K562 (cell line): ENCODE data around the gene MED15. TPM values are rescaled to one million over a fixed set of nuclear protein-coding genes. Genes with fewer than 3 reads are reported as not detected.

Source experiments
- ATAC-seq: fragments of 200-7000 bp; cut with Tn5 transposase; 3 replicates; pipeline ENCODE4 v1.9.1; 2020; ENCODE audit warnings: moderate library complexity
- BruUV-seq: library from RNA; stranded (reverse); fragments of 400-500 nt; replicated peaks from 2 replicates; lab custom pipeline; 2021; lab: Mats Ljungman, UMichigan
- CTCF ChIA-PET: fragments of 300-600 bp; formaldehyde crosslinking; extraction: SDS; loops from one replicate; lab custom pipeline; 2021; ENCODE audit warnings: low intra/inter-chr PET ratio; lab: Yijun Ruan, JAX
- POLR2A ChIA-PET: fragments of 300-600, 350-650 bp; sonication (Branson Sonifier 250); formaldehyde crosslinking; extraction: SDS; loops from one replicate; lab custom pipeline; 2021; ENCODE audit warnings: antibody characterized with exemption, inconsistent platforms; lab: Yijun Ruan, JAX
- DNase-seq, 4 experiments: peaks; one replicate each; pipeline versions ENCODE4 v3.0.0 to v3.0.0-alpha.2; 2011 to 2018; ENCODE audit warnings: low spot score in 3 of 4, mixed read lengths in 3 of 4; ENCODE audit errors: extremely low read depth in 1 of 4
- FAIRE-seq: peaks from 2 replicates; lab custom pipeline; 2011; peaks lifted over from hg19 to GRCh38; lab: Jason Lieb, UNC
- H2AFZ ChIP-seq: 2 replicates; pipeline ENCODE4 v1.6.0; 2011; ENCODE audit warnings: low read depth, low read length, control low read depth, inconsistent platforms
- H3K27ac ChIP-seq: fragments of 200-600 bp; 3 replicates; pipeline ENCODE4 v1.8.0; 2011; ENCODE audit warnings: low read depth, mild to moderate bottlenecking, control low read depth, inconsistent platforms, low read length, moderate library complexity, mixed read lengths; ENCODE audit errors: extremely low read depth
- H3K27me3 ChIP-seq, 2 experiments: fragments of 300-600 bp in 1 of 2; 2 replicates in 1 of 2; 3 replicates in 1 of 2; pipeline versions ENCODE4 v1.6.0 to v1.8.0; 2011; ENCODE audit warnings: inconsistent platforms in 2 of 2, low read length in 2 of 2, mild to moderate bottlenecking in 1 of 2, mixed read lengths in 1 of 2, moderate library complexity in 1 of 2; ENCODE audit not compliant: control insufficient read depth in 2 of 2, insufficient read depth in 2 of 2
- H3K36me3 ChIP-seq: fragments of 300-600 bp; 3 replicates; pipeline ENCODE4 v1.8.0; 2011; ENCODE audit warnings: mild to moderate bottlenecking, low read length, inconsistent platforms; ENCODE audit not compliant: control insufficient read depth, insufficient read depth
- H3K4me1 ChIP-seq, 2 experiments: fragments of 200-600 bp in 1 of 2; replicated peaks in 1 of 2; 2 replicates in 1 of 2; 3 replicates in 1 of 2; pipeline versions ENCODE4 v1.5.1 to v1.8.0; 2011; ENCODE audit warnings: inconsistent platforms in 2 of 2, low read length in 2 of 2, mild to moderate bottlenecking in 1 of 2, mixed read lengths in 1 of 2, moderate library complexity in 1 of 2; ENCODE audit not compliant: control insufficient read depth in 2 of 2, insufficient read depth in 2 of 2
- H3K4me2 ChIP-seq: 2 replicates; pipeline ENCODE4 v1.6.1; 2011; ENCODE audit warnings: low read length, control low read depth, inconsistent platforms, mixed read lengths; ENCODE audit not compliant: insufficient read depth
- H3K4me3 ChIP-seq: fragments of 200-600 bp; sonication (generic), shearing (Covaris generic); 2 replicates; pipeline ENCODE4 v1.5.1; 2016; ENCODE audit warnings: control low read depth, inconsistent platforms
- H3K79me2 ChIP-seq: fragments of 200-600 bp; 3 replicates; pipeline ENCODE4 v1.8.0; 2011; ENCODE audit warnings: low read length, inconsistent platforms; ENCODE audit not compliant: control insufficient read depth, insufficient read depth
- H3K9ac ChIP-seq, 2 experiments: 2 replicates each; pipeline versions ENCODE4 v1.6.0 to v1.6.1; 2011; ENCODE audit warnings: low read depth in 2 of 2, low read length in 2 of 2, control low read depth in 1 of 2, inconsistent platforms in 1 of 2, mild to moderate bottlenecking in 1 of 2, mixed read lengths in 1 of 2; ENCODE audit not compliant: insufficient read depth in 1 of 2
- H3K9me1 ChIP-seq: one replicate; pipeline ENCODE4 v1.6.0; 2011; ENCODE audit warnings: inconsistent platforms, mild to moderate bottlenecking, low read length, moderate library complexity; ENCODE audit not compliant: control insufficient read depth, insufficient read depth
- H3K9me3 ChIP-seq: replicated peaks from 2 replicates; pipeline ENCODE4 v1.5.1; 2011; ENCODE audit warnings: low read depth, low read length, inconsistent platforms; ENCODE audit not compliant: control insufficient read depth, insufficient read depth
- H4K20me1 ChIP-seq: replicated peaks from 2 replicates; pipeline ENCODE4 v1.6.1; 2011; ENCODE audit warnings: low read length, inconsistent platforms, mixed read lengths; ENCODE audit not compliant: control insufficient read depth, insufficient read depth
- CBX1 ChIP-seq: sonication (generic); IDR thresholded peaks from 2 replicates; pipeline ENCODE4 v1.6.1; 2016; ENCODE audit warnings: antibody characterized with exemption, low read depth, mild to moderate bottlenecking
- ELK3 ChIP-seq: fragments of 450-650 bp; formaldehyde crosslinking; IDR thresholded peaks from 2 replicates; pipeline ENCODE4 v1.4.0; 2020; ENCODE audit warnings: mild to moderate bottlenecking
- FOXM1 ChIP-seq, 2 experiments: fragments of 450-650 bp in 1 of 2; sonication (generic) in 1 of 2; formaldehyde crosslinking in 1 of 2; IDR thresholded peaks; 2 replicates each; pipeline versions ENCODE4 v1.6.1 to v1.9.0; 2017 to 2022; ENCODE audit warnings: low read depth in 2 of 2, mild to moderate bottlenecking in 2 of 2, missing genetic modification reagents in 1 of 2, moderate library complexity in 1 of 2
- FOXO4 ChIP-seq: fragments of 450-650 bp; formaldehyde crosslinking; IDR thresholded peaks from 2 replicates; pipeline ENCODE4 v1.4.0; 2020; ENCODE audit warnings: mild to moderate bottlenecking, moderate library complexity
- SPI1 ChIP-seq: IDR thresholded peaks from 2 replicates; pipeline ENCODE4 v1.6.1; 2011; ENCODE audit warnings: low read depth, low read length, control low read depth, borderline replicate concordance
- WHSC1 ChIP-seq: IDR thresholded peaks from one replicate; pipeline ENCODE4 v1.6.1; 2012; ENCODE audit warnings: low read length, control low read depth, inconsistent platforms
- ZFX ChIP-seq: sonication (generic); formaldehyde crosslinking; IDR thresholded peaks from 2 replicates; pipeline ENCODE4 v1.8.0; 2022; ENCODE audit warnings: mild to moderate bottlenecking, missing genetic modification reagents, moderate library complexity
- ZNF407 ChIP-seq: fragments of 450-650 bp; IDR thresholded peaks from 2 replicates; pipeline ENCODE4 v1.6.1; 2016; ENCODE audit warnings: low read depth
- ZNF707 ChIP-seq: fragments of 250-450 bp; sonication (Bioruptor Pico); conservative IDR thresholded peaks from 2 replicates; pipeline ENCODE4 v1.8.0; 2022; ENCODE audit warnings: inconsistent platforms, mild to moderate bottlenecking, moderate library complexity
- WGBS: fragments of 100-300 bp; shearing (Covaris generic); methylation state at CpG from one replicate; pipeline ENCODE4 v1.1.6; 2016; ENCODE audit warnings: low coverage, mixed read lengths; ENCODE audit not compliant: insufficient coverage; ENCODE audit errors: missing lambda C conversion rate; 5-methylcytosine and 5-hydroxymethylcytosine counted together
- in situ Hi-C: fragments of 300-500 bp; cut with MboI; formaldehyde crosslinking; loops from 4 replicates; pipeline ENCODE4 v1.15.0; 2018; ENCODE audit warnings: inconsistent platforms, mixed read lengths
- intact Hi-C: fragments of 100-400 bp; cut with micrococcal nuclease; formaldehyde crosslinking; loops from 2 replicates; pipeline ENCODE4 v1.14.2; 2022
- polyA plus RNA-seq, 8 experiments: library from polyadenylated mRNA; depleted of rRNA in 4 of 8; stranded (reverse) in 5 of 8; unstranded in 3 of 8; fragments of >200 nt; fragmentation: Nextera tagmentation in 2 of 8; fragmentation: Illumina TruSeq in 1 of 8; extraction: Ambion mirVana in 2 of 8; extraction: Trizol in 1 of 8; gene quantifications; 2 replicates each; pipeline versions ENCODE4 v1.2.1 to v1.2.3, GENCODE V29; 2011 to 2014; ENCODE audit warnings: inconsistent platforms in 1 of 8, missing spikeins in 1 of 8
- total RNA-seq, 7 experiments: library from RNA; depleted of rRNA in 6 of 7; stranded (reverse); fragments of >200 nt in 6 of 7; fragmentation: Illumina TruSeq in 2 of 7; extraction: Trizol in 2 of 7; gene quantifications; 2 replicates each; pipeline versions ENCODE4 v1.2.1 to v1.2.3, GENCODE V29; 2011 to 2021; ENCODE audit warnings: low replicate concordance in 1 of 7

Gene MED15
- total and polyA plus RNA-seq, 9 of the 15 experiments (the other 6 are each of a cell fraction or from before 2014, with no cell fraction given) = 4.0 to 271 (median 60.1) TPM

- H3K4me1 ChIP-seq = peaks cover 10 to 19% of the 10 kb centered on the region in 2 experiments
- H3K4me3 ChIP-seq = no peak overlapping the region
- no peak overlapping the region for H3K4me2 ChIP-seq
- H3K36me3 ChIP-seq = peaks cover 91% of the 10 kb centered on the region
- H3K27me3 ChIP-seq = no peaks in the 10 kb centered on the region
- no peak for ATAC-seq
- H3K9me3 ChIP-seq = no peaks in the 10 kb centered on the region
- 96% methylated on average over 29 of the region's 29 CpGs for WGBS
- DNase-seq = no peak
- H3K27ac ChIP-seq = no peak overlapping the region
- FAIRE-seq = no peak
- H3K9me1 ChIP-seq = peaks cover 9% of the 10 kb centered on the region
- H3K9ac ChIP-seq = peak overlapping the region in 1 of 2 experiments; percentile 33; a peak in 2 of 4 replicates
- no TSS peak for BruUV-seq
- H4K20me1 ChIP-seq = peaks cover 48% of the 10 kb centered on the region
- H2AFZ ChIP-seq = no peak overlapping the region
- CTCF ChIA-PET = interaction anchor here (0.7 kb wide), 1 partner anchor 156 kb away, joined by 3 read pairs; no protein-coding TSS in a partner anchor
- in situ Hi-C loops (loop anchor here (5.0 kb wide), 1 partner anchor 157 kb away; no protein-coding TSS in a partner anchor), intact Hi-C loops (no loop called here)
- H3K79me2 ChIP-seq = no peaks in the 10 kb centered on the region
- POLR2A ChIA-PET = interaction anchor here (0.5 to 68.9 kb wide), 13 partner anchors 9 to 142 kb away, joined by 3 to 1693 read pairs (median 3); partner anchors contain the start of gene MED15
- TF ChIP-seq ZNF707 (CRISPR knock-in tag) = 0 out of 2 replicates have a peak, but pooled peaks have one; percentile 49
- no peak for TF ChIP-seq ZNF407
- TF ChIP-seq FOXO4 = peak; percentile 33; the same call in 1 of the 2 replicates
- TF ChIP-seq FOXM1 (IDR thresholded peaks at IDR 0.05; ENCODE audit: low read depth) = no peak
- TF ChIP-seq FOXM1 (CRISPR knock-in tag; IDR thresholded peaks at IDR 0.05; ENCODE audit: low read depth) = 0 out of 2 replicates have a peak, but pooled peaks have one; percentile 16
- no peak for TF ChIP-seq ELK3
- peak; percentile 77 for TF ChIP-seq WHSC1
- TF ChIP-seq CBX1 = no peak
- TF ChIP-seq ZFX (CRISPR knock-in tag) = no peak
- TF ChIP-seq SPI1 = no peak
Observed at GRCh38 chr22:20573833-20574615, 66.6 kb downstream of the MED15 start.
